ENCODE measurements around the gene CELF4. TPM values are rescaled to one million over a fixed set of nuclear protein-coding genes. Genes with fewer than 3 reads are reported as not detected.

Gene CELF4
- total and polyA plus RNA-seq, 2 of the 4 experiments (the other 2 are of a cell fraction), result not detected

DNA sequence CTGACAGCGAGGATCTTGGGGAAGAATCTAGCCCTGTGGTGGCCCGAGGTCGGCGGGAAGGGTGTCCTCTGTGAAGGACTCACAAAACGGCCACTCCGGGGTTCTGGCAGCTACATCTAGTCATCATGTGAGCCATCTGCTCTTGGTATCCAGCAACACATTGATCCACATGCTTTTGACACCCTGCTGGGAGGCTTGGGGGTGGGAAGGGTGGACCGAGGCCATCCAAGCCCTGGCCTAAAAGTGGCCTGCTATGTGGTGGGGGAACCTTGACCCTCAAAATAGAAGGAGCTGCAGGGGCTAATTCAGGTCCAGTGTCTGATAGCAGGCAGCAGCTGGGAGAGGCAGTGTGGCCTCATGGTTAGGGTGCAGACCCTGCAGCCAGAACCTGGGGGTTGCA lies 145.7 kb downstream of the CELF4 start:
- ChIA-PET CTCF (interaction anchor here (1.1 kb wide), 1 partner anchor 23 kb away, joined by 3 read pairs; no protein-coding TSS in a partner anchor), POLR2A (ENCODE audit: unreplicated experiment) (no interaction called here)
- Histone ChIP-seq H3K9me3 (ENCODE audit: control insufficient read depth, insufficient read depth, low read length) (no peaks in the 10 kb centered on the region), H2BK120ac (ENCODE audit: low read depth, low read length) (no peak overlapping the region), H2AFZ (replicated peaks; ENCODE audit: low read length, poor library complexity) (no peak overlapping the region), H3K27ac (ENCODE audit: insufficient read depth, low read length) (no peak overlapping the region), H2AK5ac (ENCODE audit: low read depth, low read length) (no peak overlapping the region), H3K4me3 (ENCODE audit: insufficient read depth, low read depth, low read length) (no peak overlapping the region), H4K5ac (ENCODE audit: low read depth, low read length) (no peak overlapping the region), H4K91ac (ENCODE audit: insufficient read depth, low read depth, low read length) (no peak overlapping the region), H3K56ac (ENCODE audit: extremely low read depth, insufficient read depth, low read length) (no peak overlapping the region), H3K9me1 (ENCODE audit: insufficient read depth, low read length) (no peaks in the 10 kb centered on the region), H3K18ac (ENCODE audit: low read depth, low read length) (no peak overlapping the region), H2BK15ac (ENCODE audit: low read depth, low read length) (no peak overlapping the region), H3K27me3 (ENCODE audit: control insufficient read depth, insufficient read depth, low read length) (peaks cover 21% of the 10 kb centered on the region), H3K4ac (ENCODE audit: low read depth, low read length) (no peak overlapping the region), H3K14ac (replicated peaks; ENCODE audit: low read depth, low read length) (no peak overlapping the region), H3K4me2 (ENCODE audit: low read depth, low read length) (no peak overlapping the region), H3K23ac (ENCODE audit: low read depth, low read length) (no peak overlapping the region), H2BK5ac (ENCODE audit: low read depth, low read length, poor library complexity, severe bottlenecking) (no peak overlapping the region), H4K20me1 (ENCODE audit: insufficient read depth, low read length) (no peaks in the 10 kb centered on the region), H3K9ac (ENCODE audit: low read depth, low read length) (no peak overlapping the region), H3K4me1 (ENCODE audit: control insufficient read depth, insufficient read depth, low read length) (no peaks in the 10 kb centered on the region), H4K8ac (ENCODE audit: low read depth in 2 of 2, low read length in 2 of 2) (no peak overlapping the region), H2AK9ac (replicated peaks; ENCODE audit: low read depth, low read length, poor library complexity) (peak overlapping the region; percentile 55), H3K79me1 (ENCODE audit: low read depth in 1 of 2, low read length in 2 of 2) (no peaks in the 10 kb centered on the region), H2BK20ac (ENCODE audit: low read depth, low read length) (no peak overlapping the region), H3K36me3 (ENCODE audit: control insufficient read depth, insufficient read depth, low read length) (no peaks in the 10 kb centered on the region)
- ATAC-seq (ENCODE audit: low read depth), result no peak
- intact Hi-C loops (cut with micrococcal nuclease) (no loop called here), dilution Hi-C loops (cut with HindIII; ENCODE audit: low sequenced_read_pairs, unreplicated experiment) (no loop called here), in situ Hi-C loops (cut with MboI; ENCODE audit: low sequenced_read_pairs) (no loop called here)
- no peak for DNase-seq
- TF ChIP-seq MXI1 (IDR thresholded peaks at IDR 0.05; ENCODE audit: borderline replicate concordance, low read depth, low read length) (no peak), CHD1 (IDR thresholded peaks at IDR 0.05; ENCODE audit: low read depth, low read length) (no peak), RCOR1 (IDR thresholded peaks at IDR 0.05; ENCODE audit: insufficient replicate concordance, low read length) (no peak)
- TF ChIP-seq, protein P1, sequence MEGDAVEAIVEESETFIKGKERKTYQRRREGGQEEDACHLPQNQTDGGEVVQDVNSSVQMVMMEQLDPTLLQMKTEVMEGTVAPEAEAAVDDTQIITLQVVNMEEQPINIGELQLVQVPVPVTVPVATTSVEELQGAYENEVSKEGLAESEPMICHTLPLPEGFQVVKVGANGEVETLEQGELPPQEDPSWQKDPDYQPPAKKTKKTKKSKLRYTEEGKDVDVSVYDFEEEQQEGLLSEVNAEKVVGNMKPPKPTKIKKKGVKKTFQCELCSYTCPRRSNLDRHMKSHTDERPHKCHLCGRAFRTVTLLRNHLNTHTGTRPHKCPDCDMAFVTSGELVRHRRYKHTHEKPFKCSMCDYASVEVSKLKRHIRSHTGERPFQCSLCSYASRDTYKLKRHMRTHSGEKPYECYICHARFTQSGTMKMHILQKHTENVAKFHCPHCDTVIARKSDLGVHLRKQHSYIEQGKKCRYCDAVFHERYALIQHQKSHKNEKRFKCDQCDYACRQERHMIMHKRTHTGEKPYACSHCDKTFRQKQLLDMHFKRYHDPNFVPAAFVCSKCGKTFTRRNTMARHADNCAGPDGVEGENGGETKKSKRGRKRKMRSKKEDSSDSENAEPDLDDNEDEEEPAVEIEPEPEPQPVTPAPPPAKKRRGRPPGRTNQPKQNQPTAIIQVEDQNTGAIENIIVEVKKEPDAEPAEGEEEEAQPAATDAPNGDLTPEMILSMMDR (conservative IDR thresholded peaks at IDR 0.05; ENCODE audit: low read depth, low read length), result no peak
- TF ChIP-seq, protein P2, sequence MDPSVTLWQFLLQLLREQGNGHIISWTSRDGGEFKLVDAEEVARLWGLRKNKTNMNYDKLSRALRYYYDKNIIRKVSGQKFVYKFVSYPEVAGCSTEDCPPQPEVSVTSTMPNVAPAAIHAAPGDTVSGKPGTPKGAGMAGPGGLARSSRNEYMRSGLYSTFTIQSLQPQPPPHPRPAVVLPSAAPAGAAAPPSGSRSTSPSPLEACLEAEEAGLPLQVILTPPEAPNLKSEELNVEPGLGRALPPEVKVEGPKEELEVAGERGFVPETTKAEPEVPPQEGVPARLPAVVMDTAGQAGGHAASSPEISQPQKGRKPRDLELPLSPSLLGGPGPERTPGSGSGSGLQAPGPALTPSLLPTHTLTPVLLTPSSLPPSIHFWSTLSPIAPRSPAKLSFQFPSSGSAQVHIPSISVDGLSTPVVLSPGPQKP (IDR thresholded peaks at IDR 0.05; ENCODE audit: borderline replicate concordance, low read depth, low read length), result no peak
- no TSS peak for BruUV-seq (replicated peaks)
- WGBS, 2 experiments (ENCODE audit: extremely low coverage in 2 of 2, insufficient read length in 1 of 2), result 93% methylated on average over 3 of the region's 7 CpGs; no CpG with 5 or more reads in 1 of the 2 experiments
